GM12874 (cell line): ENCODE data around the gene TMEM165.

Experiments
- CTCF ChIP-seq: IDR thresholded peaks from 2 replicates; pipeline ENCODE4 v1.5.1; 2011; ENCODE audit warnings: low read depth, mild to moderate bottlenecking, control low read depth, low read length, moderate library complexity; ENCODE audit not compliant: insufficient read depth

The TMEM165 gene

GRCh38 chr4:55364691-55365344 lies 30.9 kb upstream of the TMEM165 start:
- no peak for TF ChIP-seq CTCF

- no peak for TF ChIP-seq CTCF
These were observed 30.4 kb upstream of the TMEM165 start for GRCh38 chr4:55365345-55365728.

DNA sequence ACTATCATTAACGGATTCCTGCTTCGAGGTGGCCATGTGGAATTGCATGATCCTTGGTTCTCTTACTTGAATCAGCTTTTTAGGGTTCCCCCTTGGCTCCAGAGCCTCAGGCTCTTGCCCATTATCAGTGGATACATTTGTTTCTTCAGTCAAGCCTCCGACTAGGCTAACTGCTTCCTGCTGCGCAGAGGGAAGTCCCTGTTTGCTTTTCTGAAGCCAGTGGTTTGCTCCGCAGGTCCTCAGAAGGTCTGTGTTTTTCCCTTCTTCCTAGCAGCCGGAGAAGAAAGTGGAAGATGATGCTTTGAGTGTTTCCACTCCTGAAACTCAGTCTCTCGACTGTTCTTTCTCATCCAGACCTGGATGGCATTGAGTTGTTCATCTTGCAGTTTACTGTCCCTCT lies 29.1 kb upstream of the TMEM165 start:
- TF ChIP-seq CTCF: no peak

GRCh38 chr4:55367084-55367722 lies 28.6 kb upstream of the TMEM165 start:
- no peak for TF ChIP-seq CTCF

GRCh38 chr4:55369968-55370367 lies 25.8 kb upstream of the TMEM165 start:
- no peak for TF ChIP-seq CTCF

DNA sequence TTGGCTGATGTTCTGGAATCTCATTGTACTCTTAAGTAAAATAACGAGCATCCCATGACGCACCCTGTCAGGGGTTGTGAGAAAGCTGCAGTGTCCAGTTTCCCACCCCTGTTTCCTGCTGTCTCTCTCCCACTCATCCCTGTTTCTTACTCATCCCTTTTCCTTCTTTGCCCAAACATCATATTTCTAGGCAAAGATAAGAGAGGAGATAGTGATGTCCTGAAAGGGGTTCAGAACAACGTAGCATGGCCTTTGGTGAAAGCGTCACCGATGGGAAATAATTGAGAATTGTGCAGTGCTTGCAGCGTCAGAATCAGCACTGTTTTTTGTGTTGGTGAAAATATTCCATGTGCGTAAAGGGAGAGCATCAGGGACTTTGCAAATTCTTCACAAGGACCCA lies 23.5 kb upstream of the TMEM165 start:
- TF ChIP-seq CTCF: no peak

DNA sequence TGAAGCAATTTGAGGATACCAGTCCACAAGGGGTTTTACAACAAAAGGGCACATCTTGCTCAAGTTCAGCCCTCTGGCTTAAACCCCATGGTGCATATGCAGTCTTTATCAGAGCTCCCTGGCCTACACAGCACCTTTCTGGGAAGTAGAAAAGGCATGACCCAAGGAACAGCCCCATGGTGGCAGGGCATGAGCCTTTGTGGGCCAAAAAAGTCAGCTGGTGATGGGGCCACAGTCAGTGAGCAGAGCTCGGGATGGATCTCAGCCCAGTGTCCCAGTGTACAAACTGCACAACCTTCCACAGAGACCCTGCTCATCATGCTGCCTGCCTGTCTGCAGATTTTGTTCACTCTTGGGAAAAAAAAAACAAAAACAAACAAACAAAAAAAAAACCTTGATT lies 22.3 kb upstream of the TMEM165 start:
- no peak for TF ChIP-seq CTCF
